Upper lobe of right lung (tissue), 1 donor: ENCODE measurements around the gene KATNAL1. TPM values are rescaled to one million over a fixed set of nuclear protein-coding genes. Genes with fewer than 3 reads are reported as not detected.

ENCODE experiments used
- ATAC-seq: fragments of 200-7000 bp; cut with Tn5 transposase; one replicate; pipeline ENCODE4 v1.9.1; 2020; ENCODE audit warnings: mild to moderate bottlenecking, moderate library complexity
- DNase-seq: peaks from one replicate; pipeline ENCODE4 v3.0.0-alpha.2; 2020
- H3K27ac ChIP-seq: fragments of 200-600 bp; one replicate; pipeline ENCODE4 v1.8.0; 2022
- H3K27me3 ChIP-seq: fragments of 200-600 bp; one replicate; pipeline ENCODE4 v1.8.0; 2022; ENCODE audit warnings: mild to moderate bottlenecking
- H3K36me3 ChIP-seq: fragments of 200-600 bp; one replicate; pipeline ENCODE4 v1.8.0; 2022
- H3K4me1 ChIP-seq: fragments of 200-600 bp; one replicate; pipeline ENCODE4 v1.8.0; 2022
- H3K4me3 ChIP-seq: fragments of 200-600 bp; one replicate; pipeline ENCODE4 v1.8.0; 2022; ENCODE audit warnings: mild to moderate bottlenecking
- H3K9me3 ChIP-seq: fragments of 200-600 bp; one replicate; pipeline ENCODE4 v1.8.0; 2022
- intact Hi-C: fragments of 100-400 bp; cut with DNase I; formaldehyde crosslinking; loops from one replicate; pipeline ENCODE4 v1.11.0; 2022
- total RNA-seq: library from RNA; stranded (reverse); fragmentation: NEBNext Ultra II Directional; extraction: Animal tissue kit (Norgen Biotek cat#: 25700); gene quantifications from one replicate; pipeline ENCODE4 v1.2.1, GENCODE V29; 2021
- TF ChIP-seq, protein P1 (sequence below): fragments of 200-600 bp; IDR thresholded peaks from one replicate; pipeline ENCODE4 v1.8.0; 2022; ENCODE audit warnings: antibody characterized with exemption
- donor health status: DM: no; HTN: yes; CAD: no; lungs with severe emphysema.

Gene KATNAL1
- total RNA-seq, 1 donor from 2014 or later, result 17.5 TPM

DNA sequence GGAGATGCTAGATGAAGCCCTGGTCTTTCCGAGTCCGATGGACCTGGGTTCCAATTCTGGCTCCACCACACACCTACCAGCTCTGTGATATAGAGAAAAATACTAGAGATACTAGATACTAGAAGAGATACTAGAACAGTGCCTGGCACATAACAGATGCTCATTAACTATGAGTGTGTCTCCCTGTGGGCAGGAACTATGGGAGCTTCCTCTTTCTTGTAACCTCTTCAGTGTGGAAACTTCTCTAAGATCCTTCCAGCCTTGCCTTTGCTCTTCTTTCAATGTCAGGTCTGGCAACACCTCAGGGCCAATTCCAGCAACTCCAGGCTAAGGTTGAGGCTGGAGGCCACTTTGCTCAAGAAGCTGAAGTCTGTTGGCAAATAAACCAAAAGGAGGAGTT lies 143.9 kb downstream of the KATNAL1 start:
- TF ChIP-seq, protein P1, sequence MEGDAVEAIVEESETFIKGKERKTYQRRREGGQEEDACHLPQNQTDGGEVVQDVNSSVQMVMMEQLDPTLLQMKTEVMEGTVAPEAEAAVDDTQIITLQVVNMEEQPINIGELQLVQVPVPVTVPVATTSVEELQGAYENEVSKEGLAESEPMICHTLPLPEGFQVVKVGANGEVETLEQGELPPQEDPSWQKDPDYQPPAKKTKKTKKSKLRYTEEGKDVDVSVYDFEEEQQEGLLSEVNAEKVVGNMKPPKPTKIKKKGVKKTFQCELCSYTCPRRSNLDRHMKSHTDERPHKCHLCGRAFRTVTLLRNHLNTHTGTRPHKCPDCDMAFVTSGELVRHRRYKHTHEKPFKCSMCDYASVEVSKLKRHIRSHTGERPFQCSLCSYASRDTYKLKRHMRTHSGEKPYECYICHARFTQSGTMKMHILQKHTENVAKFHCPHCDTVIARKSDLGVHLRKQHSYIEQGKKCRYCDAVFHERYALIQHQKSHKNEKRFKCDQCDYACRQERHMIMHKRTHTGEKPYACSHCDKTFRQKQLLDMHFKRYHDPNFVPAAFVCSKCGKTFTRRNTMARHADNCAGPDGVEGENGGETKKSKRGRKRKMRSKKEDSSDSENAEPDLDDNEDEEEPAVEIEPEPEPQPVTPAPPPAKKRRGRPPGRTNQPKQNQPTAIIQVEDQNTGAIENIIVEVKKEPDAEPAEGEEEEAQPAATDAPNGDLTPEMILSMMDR, result no peak
- H3K27ac ChIP-seq, result no peak overlapping the region
- no peak overlapping the region for H3K4me3 ChIP-seq
- DNase-seq (no peak), ATAC-seq (no peak)
- H3K9me3 ChIP-seq, result no peaks in the 10 kb centered on the region
- H3K36me3 ChIP-seq, result no peaks in the 10 kb centered on the region
- intact Hi-C loops, result no loop called here
- H3K4me1 ChIP-seq, result no peaks in the 10 kb centered on the region
- H3K27me3 ChIP-seq, result no peaks in the 10 kb centered on the region

DNA sequence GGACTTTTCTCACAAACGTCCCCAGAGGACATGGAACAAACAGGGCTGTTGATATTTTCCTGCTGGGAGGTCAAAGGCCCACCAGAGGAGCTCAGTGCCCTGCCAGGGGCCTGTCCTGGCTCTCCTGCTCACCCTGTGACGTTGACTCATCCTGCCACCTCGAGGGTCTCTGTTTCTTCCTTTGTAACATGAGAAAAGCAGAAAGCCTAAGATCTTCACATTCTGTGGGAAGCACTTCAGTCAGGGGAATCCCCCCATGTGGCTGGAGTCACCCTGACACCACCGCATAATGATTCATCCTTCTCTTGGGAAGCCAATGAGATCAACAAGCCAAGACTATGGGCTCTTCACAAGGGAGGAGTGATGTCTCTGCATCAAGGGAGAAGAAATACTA lies 147.9 kb downstream of the KATNAL1 start:
- TF ChIP-seq, protein P1, result no peak
- no peak for ATAC-seq

DNA sequence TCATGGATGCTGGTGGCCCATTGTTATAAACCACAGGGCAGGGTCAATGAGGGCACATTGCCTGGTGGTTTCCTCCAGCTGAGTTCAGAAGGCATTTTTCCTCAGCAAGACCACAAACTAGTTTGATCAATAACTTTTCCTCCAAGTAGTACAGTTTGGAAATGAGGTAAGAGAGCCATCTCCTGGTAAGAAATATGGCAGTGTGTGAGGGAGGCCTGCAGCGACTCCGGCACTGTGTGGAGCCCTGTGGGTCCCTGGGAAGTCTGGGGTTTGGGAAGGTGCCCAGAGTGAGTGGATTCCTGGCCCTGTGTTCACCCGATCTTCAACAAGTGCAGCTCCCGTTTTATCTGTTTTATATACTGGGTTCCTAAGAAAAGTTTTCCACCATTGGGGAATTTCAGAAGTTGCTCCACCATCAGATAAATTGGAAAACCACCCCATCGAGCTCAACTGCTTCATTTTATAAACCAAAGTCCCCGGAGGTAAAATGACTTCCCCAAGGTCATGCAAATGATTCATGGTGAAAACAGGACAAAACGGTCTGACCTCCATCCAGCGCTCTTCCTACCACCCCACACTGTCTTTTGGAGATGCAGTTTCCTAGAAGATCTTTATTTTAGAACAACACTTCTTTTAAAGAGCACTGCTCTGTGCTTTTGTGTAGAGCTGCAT lies 148.4 kb downstream of the KATNAL1 start:
- TF ChIP-seq, protein P1, result peak; percentile 16
- no peak for DNase-seq
- Histone ChIP-seq H3K9me3 (no peaks in the 10 kb centered on the region), H3K27me3 (no peaks in the 10 kb centered on the region), H3K4me3 (no peak overlapping the region), H3K27ac (no peak overlapping the region), H3K4me1 (no peaks in the 10 kb centered on the region), H3K36me3 (no peaks in the 10 kb centered on the region)
- intact Hi-C loops, result no loop called here
- ATAC-seq, result no peak

More for the DNA sequence above, 147.9 kb downstream of the KATNAL1 start:
- Histone ChIP-seq H3K36me3 (no peaks in the 10 kb centered on the region), H3K4me3 (no peak overlapping the region), H3K27ac (no peak overlapping the region), H3K27me3 (no peaks in the 10 kb centered on the region), H3K9me3 (no peaks in the 10 kb centered on the region), H3K4me1 (no peaks in the 10 kb centered on the region)
- DNase-seq, result no peak
- intact Hi-C loops, result no loop called here

DNA sequence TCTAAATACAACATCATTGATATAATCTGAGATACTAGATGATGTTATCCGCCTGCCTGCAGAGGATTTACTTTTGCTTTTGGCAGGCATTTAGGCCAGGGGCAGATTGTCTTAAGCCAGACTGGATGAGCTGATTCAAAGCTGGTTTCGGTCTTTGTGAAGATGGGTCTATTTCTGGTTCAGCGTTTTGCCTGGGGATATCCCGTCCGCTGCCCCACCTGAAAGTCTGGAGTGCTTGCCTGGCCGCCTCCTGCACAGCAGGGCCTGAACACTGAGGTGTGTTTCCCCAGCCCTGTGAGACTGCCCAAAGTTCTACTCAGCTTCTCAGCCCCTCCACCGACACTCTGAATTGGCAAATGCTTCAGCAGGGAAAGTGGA lies 149.7 kb downstream of the KATNAL1 start:
- no peak for DNase-seq
- TF ChIP-seq, protein P1, result no peak

DNA sequence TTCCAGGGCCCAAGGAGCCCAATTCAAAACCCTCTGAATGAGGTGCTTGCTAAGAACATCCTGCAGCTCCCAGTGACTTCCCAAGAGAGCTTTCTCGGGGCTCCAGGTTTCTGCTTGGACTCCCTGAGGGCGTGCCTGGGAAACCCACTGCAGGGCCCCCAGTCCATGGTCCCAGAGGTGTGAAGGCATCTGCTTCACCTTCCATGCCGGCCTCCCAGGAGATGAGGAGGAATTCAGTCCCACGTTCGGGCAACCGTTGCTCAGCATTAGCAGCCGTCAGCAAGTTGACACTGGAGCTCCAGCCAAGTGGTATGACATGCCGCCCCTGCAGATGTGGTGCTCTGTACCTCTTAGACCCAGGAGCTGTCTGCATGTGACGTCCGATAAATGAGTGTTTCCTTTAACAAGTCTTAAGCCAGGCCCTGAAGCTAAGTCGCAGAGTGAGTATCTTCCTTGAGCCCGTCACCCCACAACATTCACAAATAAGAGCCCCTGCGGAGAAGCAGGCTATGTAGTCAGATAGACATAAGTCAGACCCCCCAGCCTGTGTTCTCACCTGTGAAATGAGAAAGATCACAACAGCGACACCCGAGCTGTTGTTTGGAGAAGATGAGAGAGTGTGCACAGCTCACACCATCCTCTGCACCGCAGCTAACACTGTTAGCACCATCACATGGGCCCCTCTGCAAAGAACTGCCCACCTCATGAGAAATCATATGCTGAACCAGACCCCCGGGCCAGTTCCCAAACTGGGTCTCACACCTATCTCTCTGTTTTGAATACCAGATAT lies 150.3 kb downstream of the KATNAL1 start:
- Histone ChIP-seq H3K27me3 (no peaks in the 10 kb centered on the region), H3K27ac (no peak overlapping the region), H3K36me3 (no peaks in the 10 kb centered on the region), H3K9me3 (no peaks in the 10 kb centered on the region), H3K4me3 (no peak overlapping the region), H3K4me1 (no peaks in the 10 kb centered on the region)
- TF ChIP-seq, protein P1, result no peak
- ATAC-seq, result no peak
- DNase-seq, result no peak
- intact Hi-C loops, result no loop called here

More for the DNA sequence above, 149.7 kb downstream of the KATNAL1 start:
- ATAC-seq, result no peak
- no peaks in the 10 kb centered on the region for H3K36me3 ChIP-seq
- no peak overlapping the region for H3K4me3 ChIP-seq
- no peaks in the 10 kb centered on the region for H3K9me3 ChIP-seq
- no peak overlapping the region for H3K27ac ChIP-seq
- intact Hi-C loops, result no loop called here
- H3K4me1 ChIP-seq, result no peaks in the 10 kb centered on the region
- H3K27me3 ChIP-seq, result no peaks in the 10 kb centered on the region
